Brain pericyte (primary cell): ENCODE measurements around the gene CDHR5.

Experiments
- DNase-seq: peaks from one replicate; pipeline ENCODE4 v3.0.0-alpha.2; 2012; ENCODE audit warnings: low read depth, low spot score

The CDHR5 gene

GRCh38 chr11:621838-622237 is 2.9 kb downstream of the CDHR5 start:
- DNase-seq = no peak

GRCh38 chr11:620935-621814 is 3.6 kb downstream of the CDHR5 start:
- DNase-seq = no peak

GRCh38 chr11:620201-620600 is 4.6 kb downstream of the CDHR5 start:
- DNase-seq = no peak

- DNase-seq = no peak
Observed at GRCh38 chr11:619628-620050, 5.1 kb downstream of the CDHR5 start.

- no peak for DNase-seq
Observed at GRCh38 chr11:618856-619627, 5.7 kb downstream of the CDHR5 start.

GRCh38 chr11:617912-618682 is 6.7 kb downstream of the CDHR5 start:
- DNase-seq = no peak

- no peak for DNase-seq
Observed at GRCh38 chr11:617199-617911, 7.4 kb downstream of the CDHR5 start.

- no peak for DNase-seq
Observed at GRCh38 chr11:616320-617198, 8.2 kb downstream of the CDHR5 start.

- peak; percentile 53 for DNase-seq
Observed at GRCh38 chr11:615504-616319, 9.0 kb downstream of the CDHR5 start, which contains the start of gene IRF7. IRF7 (minus strand) TSS chr11:615950; CDS start chr11:615364, 586 bp downstream.

GRCh38 chr11:614623-615503 is 9.9 kb downstream of the CDHR5 start:
- DNase-seq = no peak

GRCh38 chr11:614021-614622 is 10.6 kb downstream of the CDHR5 start:
- no peak for DNase-seq

- no peak for DNase-seq
Observed at GRCh38 chr11:613369-613968, 11.3 kb downstream of the CDHR5 start.

- no peak for DNase-seq
Observed at GRCh38 chr11:612961-613300, 11.8 kb downstream of the CDHR5 start.

GRCh38 chr11:612201-612960 is 12.4 kb downstream of the CDHR5 start:
- no peak for DNase-seq

GRCh38 chr11:611001-611996 is 13.5 kb downstream of the CDHR5 start:
- DNase-seq = no peak
